Measurements from ENCODE around the gene TTC23.

GRCh38 chr15:99157456-99157855 lies 91.9 kb downstream of the TTC23 start:
- TF ChIP-seq CTCF (IDR thresholded peaks at IDR 0.05; ENCODE audit: insufficient read depth, low read length) (no peak), GABPA (IDR thresholded peaks at IDR 0.05; ENCODE audit: low read depth) (no peak), POLR2AphosphoS5 (IDR thresholded peaks at IDR 0.05; ENCODE audit: low read depth) (no peak), REST (IDR thresholded peaks at IDR 0.05; ENCODE audit: insufficient replicate concordance, low read depth) (no peak), SPI1 (IDR thresholded peaks at IDR 0.05; ENCODE audit: borderline replicate concordance, low read depth) (no peak)
